ENCODE data around the gene SLC41A2. TPM values are rescaled to one million over a fixed set of nuclear protein-coding genes. Genes with fewer than 3 reads are reported as not detected.

The SLC41A2 gene
- total RNA-seq, 2 experiments from 2014 or later: 5.3 to 11.1 TPM

GRCh38 chr12:104910196-104910840, 47.8 kb downstream of the SLC41A2 start:
- ATAC-seq (no peak), DNase-seq (no peak)
- Mint-ChIP-seq H3K36me3 (ENCODE audit: low read depth) (no peaks in the 10 kb centered on the region), H3K4me1 (ENCODE audit: low read depth) (no peaks in the 10 kb centered on the region), H3K4me3 (no peak overlapping the region), H3K27me3 (no peaks in the 10 kb centered on the region), H3K9me3 (no peaks in the 10 kb centered on the region), H3K27ac (no peak overlapping the region)
- ChIA-PET CTCF (interaction anchor here (0.7 kb wide), 1 partner anchor 91 kb away, joined by 3 read pairs; no protein-coding TSS in a partner anchor), POLR2A (no interaction called here)
- intact Hi-C loops (cut with micrococcal nuclease): no loop called here
- TF ChIP-seq, protein P1, sequence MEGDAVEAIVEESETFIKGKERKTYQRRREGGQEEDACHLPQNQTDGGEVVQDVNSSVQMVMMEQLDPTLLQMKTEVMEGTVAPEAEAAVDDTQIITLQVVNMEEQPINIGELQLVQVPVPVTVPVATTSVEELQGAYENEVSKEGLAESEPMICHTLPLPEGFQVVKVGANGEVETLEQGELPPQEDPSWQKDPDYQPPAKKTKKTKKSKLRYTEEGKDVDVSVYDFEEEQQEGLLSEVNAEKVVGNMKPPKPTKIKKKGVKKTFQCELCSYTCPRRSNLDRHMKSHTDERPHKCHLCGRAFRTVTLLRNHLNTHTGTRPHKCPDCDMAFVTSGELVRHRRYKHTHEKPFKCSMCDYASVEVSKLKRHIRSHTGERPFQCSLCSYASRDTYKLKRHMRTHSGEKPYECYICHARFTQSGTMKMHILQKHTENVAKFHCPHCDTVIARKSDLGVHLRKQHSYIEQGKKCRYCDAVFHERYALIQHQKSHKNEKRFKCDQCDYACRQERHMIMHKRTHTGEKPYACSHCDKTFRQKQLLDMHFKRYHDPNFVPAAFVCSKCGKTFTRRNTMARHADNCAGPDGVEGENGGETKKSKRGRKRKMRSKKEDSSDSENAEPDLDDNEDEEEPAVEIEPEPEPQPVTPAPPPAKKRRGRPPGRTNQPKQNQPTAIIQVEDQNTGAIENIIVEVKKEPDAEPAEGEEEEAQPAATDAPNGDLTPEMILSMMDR (IDR thresholded peaks at IDR 0.05): no peak

DNA sequence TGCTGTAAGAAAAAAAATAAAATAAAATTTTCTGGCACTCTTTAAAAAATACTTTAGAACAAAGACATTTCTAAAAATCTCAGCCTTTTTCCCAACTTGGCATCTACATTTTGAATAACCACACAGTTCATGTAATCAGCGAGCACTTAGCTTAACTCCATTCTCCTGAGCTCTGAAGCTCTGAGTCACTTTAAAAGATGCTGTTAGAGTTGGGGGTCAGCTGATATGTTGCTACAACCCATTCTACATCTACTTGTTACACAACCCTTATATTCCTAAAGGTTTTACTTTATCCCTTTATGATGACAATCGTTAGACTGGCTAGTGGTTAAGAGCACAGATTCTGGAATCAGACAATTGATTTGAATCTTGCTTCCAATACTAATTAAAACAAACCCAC, 48.3 kb downstream of the SLC41A2 start:
- POLR2A ChIA-PET: no interaction called here
- TF ChIP-seq, protein P1 (IDR thresholded peaks at IDR 0.05): no peak
- ATAC-seq (no peak), DNase-seq (no peak)
- no peak overlapping the region for H3K4me3 Mint-ChIP-seq
- no peaks in the 10 kb centered on the region for H3K27me3 Mint-ChIP-seq
- intact Hi-C loops (cut with micrococcal nuclease): no loop called here
- H3K36me3 Mint-ChIP-seq (ENCODE audit: low read depth): no peaks in the 10 kb centered on the region
- H3K27ac Mint-ChIP-seq: no peak overlapping the region
- CTCF ChIA-PET: no interaction called here
- no peaks in the 10 kb centered on the region for H3K4me1 Mint-ChIP-seq (ENCODE audit: low read depth)
- H3K9me3 Mint-ChIP-seq: no peaks in the 10 kb centered on the region

Other genes with a start within 250 kb of the SLC41A2 start
- 10 to 100 TPM; 39.4 to 42.0 TPM for gene NOPCHAP1, start 28.0 kb upstream of the SLC41A2 start, total RNA-seq
- 1 to 10 TPM; 5.7 to 7.8 TPM for gene ALDH1L2, start 126.2 kb upstream of the SLC41A2 start, total RNA-seq
- 10 to 100 TPM; 28.7 to 29.2 TPM for gene WASHC4, start 149.4 kb upstream of the SLC41A2 start, total RNA-seq

Data from activated CD8-positive, alpha-beta T cell treated with anti-CD3 and anti-CD28 coated beads for 36 hours (primary cell).